Measurements from ENCODE around the gene ZC2HC1C. TPM values are rescaled to one million over a fixed set of nuclear protein-coding genes. Genes with fewer than 3 reads are reported as not detected.
"Not testable (repeated sequence)": the region's sequence is repeated elsewhere in the genome, so short reads cannot be mapped to it uniquely, and the experiment has no call there.

Gene ZC2HC1C
- total RNA-seq, 1 donor from 2014 or later, result under 0.01 TPM

DNA sequence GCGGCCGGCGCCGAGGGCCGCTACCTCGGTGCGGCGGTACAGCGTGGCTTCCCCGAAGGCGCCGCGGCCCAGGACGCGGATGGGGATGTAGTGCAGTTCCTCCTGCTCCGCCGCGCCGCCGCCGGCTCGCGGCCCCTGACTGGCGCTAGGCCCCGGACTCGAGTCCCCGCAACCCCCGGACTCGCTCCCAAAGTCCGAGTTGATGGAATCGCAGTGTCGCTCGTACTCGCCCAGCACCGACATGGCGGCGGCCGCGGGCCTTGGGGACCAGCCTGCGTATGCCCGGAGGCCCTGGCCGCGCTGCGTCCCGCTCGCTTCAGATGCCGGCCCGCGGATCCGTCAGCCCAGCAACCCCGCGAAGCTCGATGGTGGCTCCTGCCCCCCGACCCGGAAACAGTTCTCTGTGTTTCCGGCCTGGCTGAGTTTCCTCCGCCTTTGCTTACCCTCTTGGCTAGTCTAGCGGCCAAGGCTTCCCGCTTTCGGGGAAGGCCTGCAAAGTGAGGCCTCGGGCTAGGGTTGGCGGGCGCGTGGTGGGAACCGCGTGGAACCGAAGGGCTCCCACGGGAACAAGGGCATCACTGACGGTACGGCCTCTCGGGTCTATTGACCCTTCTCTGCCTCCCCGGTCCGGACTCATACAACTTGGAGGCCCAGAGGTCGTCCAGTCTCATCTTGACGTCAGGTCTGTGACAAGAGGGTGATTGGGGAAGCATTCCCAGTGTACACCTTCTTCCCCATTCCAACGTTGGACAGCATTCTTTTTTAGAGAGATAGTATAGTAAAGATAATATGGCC is 57.4 kb downstream of the ZC2HC1C start, which contains the start of gene NEK9:
Gene NEK9, minus strand, starts transcription at position 370 of the 795 bp plus-strand sequence. Its CDS starts 127 bp downstream, at position 243.
- peaks cover 0 to 2% (median 0%) of the 10 kb centered on the region in 3 donors for H3K36me3 ChIP-seq (ENCODE audit: control insufficient read depth in 3 of 3, insufficient read depth in 3 of 3, low read length in 3 of 3)
- H3K4me3 ChIP-seq (ENCODE audit: low read length in 3 of 3), result peak within 1 kb of the TSS; percentile 82 to 96 (median 94)
- no peaks in the 10 kb centered on the region for H3K27me3 ChIP-seq (ENCODE audit: control insufficient read depth in 3 of 3, insufficient read depth in 3 of 3, low read length in 3 of 3)
- H3K9me3 ChIP-seq (ENCODE audit: control insufficient read depth in 3 of 3, low read length in 3 of 3), result no peaks in the 10 kb centered on the region
- H3K9ac ChIP-seq (ENCODE audit: low read depth in 1 of 3, low read length in 3 of 3), result peak within 1 kb of the TSS; percentile 98 to 99 (median 98)
- peak within 1 kb of the TSS; percentile 94 for H3K27ac ChIP-seq (ENCODE audit: low read depth, low read length)
- H3K4me1 ChIP-seq (ENCODE audit: control insufficient read depth in 3 of 3, insufficient read depth in 3 of 3, low read length in 3 of 3), result peaks cover 18 to 27% (median 26%) of the 10 kb centered on the region in 3 donors

DNA sequence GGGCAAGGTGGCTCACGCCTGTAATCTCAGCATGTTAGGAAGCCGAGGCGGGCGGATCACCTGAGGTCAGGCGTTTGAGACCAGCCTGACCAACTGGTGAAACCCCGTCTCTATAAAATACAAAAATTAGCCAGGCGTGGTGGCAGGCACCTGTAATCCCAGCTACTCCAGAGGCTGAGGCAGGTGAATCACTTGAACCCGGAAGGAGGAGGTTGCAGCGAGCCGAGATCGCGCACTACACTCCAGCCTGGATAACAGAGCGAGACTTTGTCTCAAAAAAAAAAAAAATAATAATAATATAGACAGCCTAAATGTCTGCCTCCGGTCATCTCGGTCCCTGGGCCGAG is 58.0 kb downstream of the ZC2HC1C start:
- H3K9ac ChIP-seq (ENCODE audit: low read depth in 1 of 3, low read length in 3 of 3), result peak overlapping the region; percentile 98 to 99 (median 98)
- not testable (repeated sequence) for H3K9me3 ChIP-seq (ENCODE audit: control insufficient read depth in 3 of 3, low read length in 3 of 3); H3K36me3 ChIP-seq (ENCODE audit: control insufficient read depth in 3 of 3, insufficient read depth in 3 of 3, low read length in 3 of 3); H3K27me3 ChIP-seq (ENCODE audit: control insufficient read depth in 3 of 3, insufficient read depth in 3 of 3, low read length in 3 of 3)
- H3K4me1 ChIP-seq (ENCODE audit: control insufficient read depth in 3 of 3, insufficient read depth in 3 of 3, low read length in 3 of 3), result peaks cover 18 to 27% (median 26%) of the 10 kb centered on the region in 3 donors
- peak overlapping the region; percentile 94 for H3K27ac ChIP-seq (ENCODE audit: low read depth, low read length)
- peak overlapping the region; percentile 82 to 96 (median 94) for H3K4me3 ChIP-seq (ENCODE audit: low read length in 3 of 3)

DNA sequence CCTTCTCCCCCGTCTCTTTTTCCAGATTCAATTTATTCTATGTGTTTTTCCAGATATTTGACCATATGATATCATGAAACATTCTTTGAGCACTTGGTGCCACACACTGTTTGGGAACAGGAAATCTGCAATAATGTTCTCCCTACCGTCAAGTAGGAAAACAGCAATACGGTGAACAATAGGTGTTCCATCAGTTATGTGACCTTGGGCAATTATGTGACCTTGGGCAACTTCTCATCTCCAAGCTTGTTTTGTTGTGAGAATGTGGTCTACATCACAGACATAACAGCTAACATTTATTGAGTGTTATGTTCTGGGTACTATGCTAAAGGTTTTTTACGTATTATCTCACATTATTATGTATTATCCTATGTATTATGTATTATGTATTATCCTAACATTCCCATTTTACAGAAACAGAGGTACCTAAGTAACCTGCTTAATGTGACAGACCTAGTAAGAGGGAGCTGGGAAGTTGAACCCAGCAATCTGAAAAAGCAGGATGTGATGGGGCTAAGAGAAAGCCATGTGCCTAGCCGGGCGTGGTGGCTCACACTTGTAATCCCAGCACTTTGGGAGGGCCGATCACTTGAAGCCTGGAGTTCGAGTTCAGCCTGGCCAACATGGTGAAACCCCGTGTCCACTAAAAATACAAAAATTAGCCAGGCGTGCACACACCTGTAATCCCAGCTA is 58.6 kb downstream of the ZC2HC1C start:
- Histone ChIP-seq H3K36me3 (ENCODE audit: control insufficient read depth in 3 of 3, insufficient read depth in 3 of 3, low read length in 3 of 3) (no peaks in the 10 kb centered on the region), H3K4me1 (ENCODE audit: control insufficient read depth in 3 of 3, insufficient read depth in 3 of 3, low read length in 3 of 3) (peaks cover 18 to 27% (median 26%) of the 10 kb centered on the region in 3 donors), H3K9me3 (ENCODE audit: control insufficient read depth in 3 of 3, low read length in 3 of 3) (no peaks in the 10 kb centered on the region), H3K4me3 (ENCODE audit: low read length in 3 of 3) (peak overlapping the region; percentile 82 to 96 (median 94)), H3K27me3 (ENCODE audit: control insufficient read depth in 3 of 3, insufficient read depth in 3 of 3, low read length in 3 of 3) (no peaks in the 10 kb centered on the region), H3K27ac (ENCODE audit: low read depth, low read length) (peak overlapping the region; percentile 10), H3K9ac (ENCODE audit: low read depth in 1 of 3, low read length in 3 of 3) (peak overlapping the region; percentile 98 to 99 (median 98))

DNA sequence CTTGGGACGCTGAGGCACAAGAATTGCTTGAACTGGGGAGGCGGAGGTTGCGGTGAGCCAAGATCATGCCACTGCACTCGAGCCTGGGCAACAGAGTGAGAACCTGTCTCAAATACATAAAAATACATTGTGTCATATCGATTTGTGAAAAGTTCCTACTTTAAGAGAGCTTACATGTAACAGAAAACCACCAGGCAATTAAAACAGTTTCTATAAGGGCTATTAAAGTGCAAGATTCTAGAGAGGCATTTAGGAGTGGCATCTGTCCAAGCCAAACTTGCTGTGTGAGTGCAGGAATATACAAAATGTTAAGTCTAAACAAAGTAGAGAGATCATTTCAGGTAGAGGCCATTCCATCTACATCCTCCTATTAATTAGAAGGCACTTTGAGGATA is 59.2 kb downstream of the ZC2HC1C start:
- Histone ChIP-seq H3K4me3 (ENCODE audit: low read length in 3 of 3) (no peak overlapping the region), H3K27ac (ENCODE audit: low read depth, low read length) (no peak overlapping the region), H3K36me3 (ENCODE audit: control insufficient read depth in 3 of 3, insufficient read depth in 3 of 3, low read length in 3 of 3) (peaks cover 0 to 3% (median 1%) of the 10 kb centered on the region in 3 donors), H3K9me3 (ENCODE audit: control insufficient read depth in 3 of 3, low read length in 3 of 3) (no peaks in the 10 kb centered on the region), H3K9ac (ENCODE audit: low read depth in 1 of 3, low read length in 3 of 3) (no peak overlapping the region), H3K27me3 (ENCODE audit: control insufficient read depth in 3 of 3, insufficient read depth in 3 of 3, low read length in 3 of 3) (no peaks in the 10 kb centered on the region), H3K4me1 (ENCODE audit: control insufficient read depth in 3 of 3, insufficient read depth in 3 of 3, low read length in 3 of 3) (peaks cover 18 to 27% (median 26%) of the 10 kb centered on the region in 3 donors)

Small RNA genes within 50 kb of the gene (small RNA-seq; reads per million reads assigned to genes)
- gene HIF1AP1, result not detected
- not detected for gene RNU6-689P

Other genes starting within 250 kb of the ZC2HC1C start
- not detected for gene PROX2, start 193.5 kb upstream of the ZC2HC1C start, total RNA-seq
- gene DLST, start 187.7 kb upstream of the ZC2HC1C start, total RNA-seq, result 38.1 TPM
- gene RPS6KL1, start 146.4 kb upstream of the ZC2HC1C start, total RNA-seq, result 3.1 TPM
- gene PGF, start 114.0 kb upstream of the ZC2HC1C start, total RNA-seq, result 8.9 TPM
- gene EIF2B2, start 66.7 kb upstream of the ZC2HC1C start, total RNA-seq, result 18.8 TPM
- 48.0 TPM for gene MLH3, start 18.2 kb upstream of the ZC2HC1C start, total RNA-seq
- gene ACYP1, start 5.6 kb upstream of the ZC2HC1C start, total RNA-seq, result 8.4 TPM
- gene NEK9, start 57.4 kb downstream of the ZC2HC1C start, total RNA-seq, result 59.0 TPM
- gene TMED10, start 107.0 kb downstream of the ZC2HC1C start, total RNA-seq, result 116 TPM
- gene FOS, start 209.2 kb downstream of the ZC2HC1C start, total RNA-seq, result 134 TPM

Data from skeletal muscle tissue (tissue), 5 donors.